ENCODE measurements around the gene DNAJA3.

DNA sequence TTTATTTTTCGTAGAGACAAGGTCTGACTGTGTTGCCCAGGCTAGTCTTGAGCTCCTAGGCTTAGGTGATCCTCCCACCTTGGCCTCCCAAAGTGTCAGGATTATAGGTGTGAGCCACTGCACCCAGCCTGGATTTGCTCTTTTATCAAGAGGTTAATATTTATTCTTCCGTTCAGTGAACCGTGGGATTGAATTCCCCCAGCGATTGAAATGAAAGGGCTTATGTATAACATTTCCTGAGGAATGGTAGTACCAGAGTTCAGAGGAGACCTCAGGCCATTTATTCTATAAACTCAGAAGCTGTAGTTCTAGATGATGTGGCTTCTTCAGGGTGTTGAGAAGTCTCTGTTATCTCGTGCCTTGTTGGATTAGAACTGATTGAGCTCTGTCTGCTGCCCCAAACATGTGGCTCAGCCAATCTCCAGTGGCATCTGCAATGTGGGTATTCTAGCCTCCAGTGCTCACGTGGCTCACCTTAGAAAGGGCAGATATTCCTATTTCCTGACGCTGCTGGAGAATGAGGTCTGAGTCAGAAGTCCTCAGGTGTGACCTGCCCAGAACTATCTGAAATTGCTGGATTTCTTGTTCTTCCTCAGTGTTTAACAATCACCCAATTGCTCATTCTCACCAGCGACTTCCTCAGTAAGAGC is 73.0 kb downstream of the DNAJA3 start:
- TF ChIP-seq, protein P1, sequence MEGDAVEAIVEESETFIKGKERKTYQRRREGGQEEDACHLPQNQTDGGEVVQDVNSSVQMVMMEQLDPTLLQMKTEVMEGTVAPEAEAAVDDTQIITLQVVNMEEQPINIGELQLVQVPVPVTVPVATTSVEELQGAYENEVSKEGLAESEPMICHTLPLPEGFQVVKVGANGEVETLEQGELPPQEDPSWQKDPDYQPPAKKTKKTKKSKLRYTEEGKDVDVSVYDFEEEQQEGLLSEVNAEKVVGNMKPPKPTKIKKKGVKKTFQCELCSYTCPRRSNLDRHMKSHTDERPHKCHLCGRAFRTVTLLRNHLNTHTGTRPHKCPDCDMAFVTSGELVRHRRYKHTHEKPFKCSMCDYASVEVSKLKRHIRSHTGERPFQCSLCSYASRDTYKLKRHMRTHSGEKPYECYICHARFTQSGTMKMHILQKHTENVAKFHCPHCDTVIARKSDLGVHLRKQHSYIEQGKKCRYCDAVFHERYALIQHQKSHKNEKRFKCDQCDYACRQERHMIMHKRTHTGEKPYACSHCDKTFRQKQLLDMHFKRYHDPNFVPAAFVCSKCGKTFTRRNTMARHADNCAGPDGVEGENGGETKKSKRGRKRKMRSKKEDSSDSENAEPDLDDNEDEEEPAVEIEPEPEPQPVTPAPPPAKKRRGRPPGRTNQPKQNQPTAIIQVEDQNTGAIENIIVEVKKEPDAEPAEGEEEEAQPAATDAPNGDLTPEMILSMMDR (IDR thresholded peaks at IDR 0.05; ENCODE audit: insufficient read depth, low read length, poor library complexity, severe bottlenecking), result no peak
- TF ChIP-seq EZH2phosphoT487 (conservative IDR thresholded peaks at IDR 0.05; ENCODE audit: low read length), result no peak
